Panc1 (cell line): ENCODE results near the gene SHQ1.

Experiments
- POLR2AphosphoS5 ChIP-seq: IDR thresholded peaks from 2 replicates; pipeline ENCODE4 v1.6.1; 2012; ENCODE audit warnings: mild to moderate bottlenecking, low read depth, low read length, moderate library complexity
- TF ChIP-seq, protein P1 (sequence below): fragments of 450-650 bp; IDR thresholded peaks from 2 replicates; pipeline ENCODE4 v1.5.1; 2017; ENCODE audit warnings: mild to moderate bottlenecking

DNA sequence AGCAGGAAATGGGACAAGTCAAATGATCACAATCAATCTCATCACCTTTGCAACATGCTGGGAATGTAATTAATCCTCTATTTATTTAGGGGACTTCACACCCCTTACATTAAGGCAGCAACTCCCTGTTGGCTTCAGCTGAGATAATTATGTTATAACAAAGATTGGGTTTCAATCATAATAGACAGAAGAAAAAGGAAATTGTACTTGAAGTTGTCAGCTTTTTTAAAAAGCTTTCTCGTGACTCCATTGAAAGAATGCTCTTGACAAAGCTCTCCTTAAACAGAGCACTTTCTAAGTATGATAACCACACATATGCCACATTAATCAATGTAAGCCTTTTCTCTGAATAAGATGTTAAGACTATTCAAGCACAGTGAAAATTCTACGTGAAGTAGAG, 65.7 kb downstream of the SHQ1 start:
- TF ChIP-seq, protein P1, sequence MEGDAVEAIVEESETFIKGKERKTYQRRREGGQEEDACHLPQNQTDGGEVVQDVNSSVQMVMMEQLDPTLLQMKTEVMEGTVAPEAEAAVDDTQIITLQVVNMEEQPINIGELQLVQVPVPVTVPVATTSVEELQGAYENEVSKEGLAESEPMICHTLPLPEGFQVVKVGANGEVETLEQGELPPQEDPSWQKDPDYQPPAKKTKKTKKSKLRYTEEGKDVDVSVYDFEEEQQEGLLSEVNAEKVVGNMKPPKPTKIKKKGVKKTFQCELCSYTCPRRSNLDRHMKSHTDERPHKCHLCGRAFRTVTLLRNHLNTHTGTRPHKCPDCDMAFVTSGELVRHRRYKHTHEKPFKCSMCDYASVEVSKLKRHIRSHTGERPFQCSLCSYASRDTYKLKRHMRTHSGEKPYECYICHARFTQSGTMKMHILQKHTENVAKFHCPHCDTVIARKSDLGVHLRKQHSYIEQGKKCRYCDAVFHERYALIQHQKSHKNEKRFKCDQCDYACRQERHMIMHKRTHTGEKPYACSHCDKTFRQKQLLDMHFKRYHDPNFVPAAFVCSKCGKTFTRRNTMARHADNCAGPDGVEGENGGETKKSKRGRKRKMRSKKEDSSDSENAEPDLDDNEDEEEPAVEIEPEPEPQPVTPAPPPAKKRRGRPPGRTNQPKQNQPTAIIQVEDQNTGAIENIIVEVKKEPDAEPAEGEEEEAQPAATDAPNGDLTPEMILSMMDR, result no peak
- no peak for TF ChIP-seq POLR2AphosphoS5
